HUES48 (cell line): Measurements from ENCODE around the gene RAB3GAP1.
"Not testable (repeated sequence)": the region's sequence is repeated elsewhere in the genome, so short reads cannot be mapped to it uniquely, and the experiment has no call there.

Experiments used
- H3K27ac ChIP-seq: one replicate; pipeline ENCODE4 v1.7.0; 2013; ENCODE audit warnings: low read depth, low read length, inconsistent platforms
- H3K27me3 ChIP-seq: 2 replicates; pipeline ENCODE4 v1.6.1; 2013; ENCODE audit warnings: mild to moderate bottlenecking, low read length; ENCODE audit not compliant: control insufficient read depth, insufficient read depth
- H3K36me3 ChIP-seq: 2 replicates; pipeline ENCODE4 v1.6.1; 2013; ENCODE audit warnings: low read length; ENCODE audit not compliant: control insufficient read depth, insufficient read depth
- H3K4me1 ChIP-seq: 2 replicates; pipeline ENCODE4 v1.6.1; 2013; ENCODE audit warnings: mild to moderate bottlenecking, low read length; ENCODE audit not compliant: control insufficient read depth, insufficient read depth
- H3K4me3 ChIP-seq: 2 replicates; pipeline ENCODE4 v1.5.1; 2013; ENCODE audit warnings: mild to moderate bottlenecking, low read depth, low read length
- H3K9ac ChIP-seq: 2 replicates; pipeline ENCODE4 v1.6.1; 2013; ENCODE audit warnings: mild to moderate bottlenecking, low read depth, low read length, moderate library complexity
- H3K9me3 ChIP-seq: 2 replicates; pipeline ENCODE4 v1.6.1; 2013; ENCODE audit warnings: low read length; ENCODE audit not compliant: control insufficient read depth, insufficient read depth

Gene RAB3GAP1

DNA sequence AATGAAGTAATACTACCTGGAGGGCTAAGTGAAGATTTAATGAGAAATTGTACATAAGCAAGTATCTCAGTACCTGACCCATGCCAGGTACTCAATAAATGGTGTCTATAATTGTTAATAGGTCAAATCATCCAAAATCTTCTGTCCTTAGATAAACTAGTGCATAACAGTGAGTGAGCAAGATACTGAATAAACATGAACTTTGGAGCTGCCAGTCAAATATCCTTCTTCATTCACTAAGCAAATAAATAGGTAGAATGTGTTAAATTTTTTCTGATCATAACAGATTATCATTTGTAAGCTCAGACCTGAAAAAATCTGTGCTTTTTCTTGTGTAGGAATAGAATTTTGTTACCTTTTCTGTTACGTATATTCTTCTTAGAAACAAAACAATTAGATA is 39.6 kb downstream of the RAB3GAP1 start:
- H3K9me3 ChIP-seq = no peaks in the 10 kb centered on the region
- H3K36me3 ChIP-seq = peaks cover 20% of the 10 kb centered on the region
- no peaks in the 10 kb centered on the region for H3K27me3 ChIP-seq
- no peak overlapping the region for H3K9ac ChIP-seq
- no peak overlapping the region for H3K4me3 ChIP-seq
- H3K4me1 ChIP-seq = no peaks in the 10 kb centered on the region
- no peak overlapping the region for H3K27ac ChIP-seq

DNA sequence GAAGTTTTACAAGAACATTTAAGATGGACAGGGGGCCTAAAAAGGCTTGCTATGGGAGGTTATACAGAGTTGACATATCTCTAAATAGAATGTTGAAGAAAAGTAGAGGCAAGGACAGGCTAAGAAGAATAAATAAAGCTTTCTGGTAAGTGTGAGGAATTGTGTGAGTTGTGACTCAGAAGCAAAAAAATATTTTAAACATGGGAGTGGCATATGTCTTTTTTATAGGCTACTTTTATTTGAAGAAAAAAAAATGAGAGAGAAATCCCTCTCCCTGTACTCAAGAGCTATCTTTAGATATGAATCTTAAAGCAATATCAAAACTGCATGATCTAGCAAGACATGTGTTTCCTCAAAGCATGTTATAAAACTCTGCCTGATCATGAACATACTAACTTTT is 41.1 kb downstream of the RAB3GAP1 start:
- Histone ChIP-seq H3K27me3 (no peaks in the 10 kb centered on the region), H3K9ac (no peak overlapping the region), H3K4me1 (no peaks in the 10 kb centered on the region), H3K9me3 (no peaks in the 10 kb centered on the region), H3K36me3 (peaks cover 20% of the 10 kb centered on the region), H3K27ac (no peak overlapping the region), H3K4me3 (no peak overlapping the region)

DNA sequence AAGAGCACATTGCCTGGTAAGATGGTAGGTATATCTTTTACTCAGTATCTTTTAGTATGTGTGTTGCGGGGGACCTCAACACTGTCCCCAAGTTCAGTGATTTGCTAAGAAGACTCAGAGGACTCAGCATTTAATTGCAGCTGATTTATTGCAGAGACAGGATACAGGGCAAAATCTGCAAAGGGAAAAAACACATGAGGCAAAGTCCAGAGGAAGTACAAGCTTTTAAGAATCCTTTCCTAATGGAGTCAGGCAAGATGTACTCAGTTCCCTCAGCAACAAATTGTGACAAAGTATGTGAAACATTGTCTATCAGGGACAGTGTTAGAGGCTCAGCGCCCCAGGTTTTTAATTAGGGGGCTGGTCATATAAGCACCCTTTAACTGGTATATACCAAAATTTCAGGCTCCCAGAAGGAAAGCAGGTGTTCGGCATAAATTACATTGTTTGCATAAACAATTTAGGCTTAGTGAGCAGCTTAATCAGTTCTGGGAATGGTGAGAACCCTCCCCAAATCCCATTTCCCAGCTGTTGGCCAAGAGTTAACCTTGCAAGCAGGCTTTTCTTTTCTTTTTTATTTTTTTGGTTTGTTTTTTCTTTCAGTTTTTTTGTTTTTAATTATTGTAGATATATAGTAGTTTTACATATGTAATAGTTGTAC is 41.7 kb downstream of the RAB3GAP1 start:
- Histone ChIP-seq H3K4me1 (no peaks in the 10 kb centered on the region), H3K9ac (no peak overlapping the region), H3K27me3 (no peaks in the 10 kb centered on the region), H3K4me3 (no peak overlapping the region), H3K9me3 (no peaks in the 10 kb centered on the region), H3K27ac (no peak overlapping the region), H3K36me3 (peaks cover 20% of the 10 kb centered on the region)

DNA sequence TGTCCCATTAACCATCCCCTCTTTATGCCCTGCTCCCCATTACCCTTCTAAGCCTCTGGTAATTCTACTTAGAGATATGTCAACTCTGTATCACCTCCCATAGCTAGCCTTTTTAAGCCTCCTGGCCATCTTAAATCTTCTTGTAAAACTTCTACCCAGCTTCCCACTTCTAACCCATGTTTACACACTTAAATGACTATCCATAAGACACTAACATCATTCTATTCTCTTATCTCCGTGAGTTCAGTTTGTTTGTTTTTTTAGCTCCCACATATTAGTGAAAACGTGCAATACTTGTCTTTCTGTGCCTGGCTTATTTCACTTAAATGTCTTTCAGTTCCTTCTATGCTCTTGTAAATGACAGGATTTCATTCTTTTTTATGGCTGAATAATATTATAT is 42.4 kb downstream of the RAB3GAP1 start:
- Histone ChIP-seq H3K27me3 (no peaks in the 10 kb centered on the region), H3K27ac (no peak overlapping the region), H3K4me3 (no peak overlapping the region), H3K9ac (no peak overlapping the region), H3K4me1 (no peaks in the 10 kb centered on the region), H3K36me3 (peaks cover 20% of the 10 kb centered on the region), H3K9me3 (no peaks in the 10 kb centered on the region)

DNA sequence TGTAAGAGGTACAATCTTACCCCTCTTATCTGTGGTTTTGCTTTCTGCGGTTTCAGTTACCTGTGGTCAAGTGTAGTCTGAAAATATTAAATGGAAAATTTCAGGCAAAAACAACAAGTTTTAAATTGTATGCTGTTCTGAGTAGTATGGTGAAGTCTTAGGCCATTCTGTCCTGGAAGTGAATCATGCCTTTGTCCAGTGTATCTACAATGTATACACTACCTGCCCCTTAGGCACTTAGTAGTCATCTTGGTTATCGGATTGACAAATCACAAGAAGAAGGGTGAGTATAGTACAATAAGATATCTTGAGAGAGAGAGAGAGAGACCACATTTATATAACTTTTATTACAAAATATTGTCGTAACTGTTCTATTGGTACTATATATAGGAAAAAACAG is 43.5 kb downstream of the RAB3GAP1 start:
- H3K9ac ChIP-seq = no peak overlapping the region
- H3K4me3 ChIP-seq = no peak overlapping the region
- H3K27ac ChIP-seq = no peak overlapping the region
- no peaks in the 10 kb centered on the region for H3K4me1 ChIP-seq
- H3K27me3 ChIP-seq = no peaks in the 10 kb centered on the region
- peaks cover 20% of the 10 kb centered on the region for H3K36me3 ChIP-seq
- H3K9me3 ChIP-seq = no peaks in the 10 kb centered on the region

DNA sequence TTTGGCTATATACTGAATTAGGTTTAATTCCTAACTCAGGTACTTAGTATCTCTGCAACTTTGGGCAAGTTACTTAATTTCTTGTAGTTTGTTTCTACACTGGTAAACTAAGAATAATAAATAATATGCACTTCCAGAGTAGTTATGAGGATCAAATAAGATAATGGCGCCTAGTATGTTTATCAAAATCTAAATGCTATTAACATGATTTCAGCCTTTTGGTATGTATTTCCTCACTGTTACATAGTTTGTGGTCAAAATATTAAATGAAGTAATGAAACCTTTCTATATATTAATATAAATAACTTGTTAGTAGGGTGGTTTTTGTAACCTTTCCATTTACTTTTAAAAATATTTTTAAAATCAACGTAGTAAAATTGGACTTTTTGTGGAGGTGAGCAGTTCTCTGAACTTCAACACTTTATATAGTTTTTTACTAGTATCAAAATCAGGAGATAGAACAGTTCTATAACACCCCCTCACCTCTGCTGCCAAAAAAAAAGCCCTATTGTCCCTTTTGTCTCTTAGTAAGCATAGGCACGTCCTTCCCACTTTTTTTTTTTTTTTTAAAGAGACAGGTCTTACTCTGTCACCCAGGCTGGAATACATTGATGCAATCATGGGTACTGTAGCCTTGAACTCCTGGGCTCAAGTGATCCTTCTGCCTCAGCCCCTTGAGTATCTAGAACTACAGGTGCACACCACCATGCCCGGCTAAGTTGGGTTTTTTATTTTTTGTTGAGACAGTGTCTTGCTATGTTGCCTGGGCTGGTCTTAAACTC is 44.8 kb downstream of the RAB3GAP1 start:
- Histone ChIP-seq H3K36me3 (peaks cover 20% of the 10 kb centered on the region), H3K4me1 (no peaks in the 10 kb centered on the region), H3K27ac (no peak overlapping the region), H3K4me3 (no peak overlapping the region), H3K9me3 (no peaks in the 10 kb centered on the region), H3K9ac (no peak overlapping the region), H3K27me3 (no peaks in the 10 kb centered on the region)

DNA sequence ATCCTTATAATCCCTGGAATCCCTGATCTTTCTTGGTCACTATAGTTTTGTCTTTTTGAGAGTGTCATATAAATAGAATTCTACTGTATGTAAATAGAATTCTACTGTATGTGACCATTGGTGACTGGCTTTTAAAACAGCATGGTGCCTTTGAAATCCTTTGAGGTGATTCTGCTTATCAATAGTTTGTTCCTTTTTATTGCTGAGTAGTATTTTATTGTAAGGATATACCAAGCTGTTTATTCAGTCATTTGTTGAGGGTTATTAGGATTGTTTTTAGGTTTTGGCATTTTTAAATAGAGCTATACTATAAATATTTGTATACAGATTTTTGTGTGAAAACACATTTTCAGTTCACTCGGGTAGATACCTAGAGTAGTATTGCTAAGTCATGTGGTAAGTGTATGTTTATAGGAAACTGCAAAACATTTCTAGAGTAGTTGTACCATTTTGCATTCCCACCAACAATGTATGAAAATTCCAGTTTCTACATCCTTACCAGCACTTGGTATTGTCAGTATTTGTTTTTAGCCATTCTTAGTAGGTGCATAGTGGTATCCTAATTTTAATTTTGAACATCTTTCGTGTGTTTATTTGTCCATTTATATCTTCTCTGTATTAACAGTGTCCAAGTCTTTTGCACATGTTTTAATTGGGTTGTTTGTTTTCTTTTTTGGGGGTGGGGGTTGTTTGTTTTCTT is 45.6 kb downstream of the RAB3GAP1 start:
- Histone ChIP-seq H3K9me3 (peaks cover 3% of the 10 kb centered on the region; the same call in 1 of the 2 replicates), H3K9ac (no peak overlapping the region), H3K36me3 (peaks cover 20% of the 10 kb centered on the region), H3K27ac (no peak overlapping the region), H3K4me3 (no peak overlapping the region), H3K27me3 (no peaks in the 10 kb centered on the region), H3K4me1 (no peaks in the 10 kb centered on the region)

DNA sequence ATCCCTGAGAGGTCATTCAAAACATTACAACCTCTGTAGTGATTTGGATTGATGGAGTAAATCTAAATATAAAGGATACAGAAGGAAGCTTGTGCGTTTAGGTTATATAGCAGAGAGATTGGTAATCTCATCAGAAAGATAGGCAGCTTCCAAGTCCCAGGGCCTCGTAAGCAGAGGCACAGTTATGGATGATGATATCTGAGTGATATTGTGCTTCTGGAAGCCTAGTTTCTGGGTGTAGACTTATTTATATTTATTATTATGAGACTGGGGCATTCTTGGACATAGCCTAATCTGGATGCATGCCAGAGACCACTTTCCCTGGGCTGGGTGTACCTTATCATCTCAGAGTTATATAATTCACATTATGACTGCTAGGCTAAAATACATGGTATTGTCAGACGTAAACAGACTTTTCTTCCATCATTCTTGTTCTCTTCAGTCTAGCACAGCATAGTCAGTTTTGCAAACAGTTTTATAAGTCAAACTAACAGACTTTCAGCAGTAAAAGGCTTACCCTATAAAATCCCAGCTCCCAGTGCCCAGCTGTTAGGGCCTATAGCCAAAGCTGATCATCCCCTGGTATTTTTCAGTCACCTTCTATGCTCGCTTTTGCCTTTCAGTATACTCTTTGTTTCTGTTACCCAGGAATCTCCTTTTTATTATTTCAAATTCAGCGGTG is 47.9 kb downstream of the RAB3GAP1 start:
- peaks cover 3% of the 10 kb centered on the region for H3K36me3 ChIP-seq
- H3K9ac ChIP-seq = no peak overlapping the region
- no peaks in the 10 kb centered on the region for H3K4me1 ChIP-seq
- H3K27ac ChIP-seq = no peak overlapping the region
- H3K4me3 ChIP-seq = no peak overlapping the region
- H3K9me3 ChIP-seq = peaks cover 11% of the 10 kb centered on the region
- no peaks in the 10 kb centered on the region for H3K27me3 ChIP-seq

DNA sequence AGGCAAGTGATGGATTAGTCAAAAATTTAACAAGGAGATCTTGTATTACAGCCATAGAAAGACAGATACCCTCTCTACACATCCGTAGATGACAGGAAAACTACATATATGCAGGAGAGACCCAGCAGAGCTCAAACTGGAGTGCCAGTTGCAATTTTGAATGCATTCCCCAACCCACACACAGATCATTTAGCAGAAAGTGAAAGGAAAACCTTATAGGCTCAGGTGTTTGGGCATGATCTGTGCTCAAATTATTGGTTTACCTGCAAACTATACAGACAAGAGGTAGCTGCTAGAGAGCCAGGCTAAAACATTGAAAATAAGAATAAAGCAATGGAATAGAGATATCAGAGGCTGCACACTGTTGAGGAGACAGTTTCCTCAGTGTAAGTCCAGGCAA is 51.8 kb downstream of the RAB3GAP1 start:
- Histone ChIP-seq H3K9me3 (peaks cover 12% of the 10 kb centered on the region), H3K36me3 (no peaks in the 10 kb centered on the region), H3K4me3 (no peak overlapping the region), H3K27me3 (no peaks in the 10 kb centered on the region), H3K4me1 (no peaks in the 10 kb centered on the region), H3K27ac (no peak overlapping the region), H3K9ac (no peak overlapping the region)

DNA sequence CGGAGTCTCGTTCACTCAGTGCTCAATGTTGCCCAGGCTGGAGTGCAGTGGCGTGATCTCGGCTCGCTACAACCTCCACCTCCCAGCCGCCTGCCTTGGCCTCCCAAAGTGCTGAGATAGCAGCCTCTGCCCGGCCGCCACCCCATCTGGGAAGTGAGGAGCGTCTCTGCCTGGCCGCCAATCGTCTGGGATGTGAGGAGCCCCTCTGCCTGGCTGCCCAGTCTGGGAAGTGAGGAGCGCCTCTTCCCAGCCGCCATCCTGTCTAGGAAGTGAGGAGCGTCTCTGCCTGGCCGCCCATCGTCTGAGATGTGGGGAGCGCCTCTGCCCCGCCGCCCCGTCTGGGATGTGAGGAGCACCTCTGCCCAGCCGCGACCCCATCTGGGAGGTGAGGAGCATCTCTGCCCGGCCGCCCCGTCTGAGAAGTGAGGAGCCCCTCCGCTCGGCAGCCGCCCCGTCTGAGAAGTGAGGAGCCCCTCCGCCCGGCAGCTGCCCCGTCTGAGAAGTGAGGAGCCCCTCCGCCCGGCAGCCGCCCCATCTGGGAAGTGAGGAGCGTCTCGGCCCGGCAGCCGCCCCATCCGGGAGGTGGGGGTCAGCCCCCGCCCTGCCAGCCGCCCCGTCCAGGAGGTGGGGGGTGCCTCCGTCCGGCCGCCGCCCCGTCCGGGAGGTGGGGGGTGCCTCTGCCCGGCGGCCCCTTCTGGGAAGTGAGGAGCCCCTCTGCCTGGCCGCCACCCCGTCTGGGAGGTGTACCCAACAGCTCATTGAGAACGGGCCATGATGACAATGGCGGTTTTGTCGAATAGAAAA is 53.6 kb downstream of the RAB3GAP1 start:
- H3K9me3 ChIP-seq = peaks cover 12% of the 10 kb centered on the region
- H3K4me1 ChIP-seq, H3K36me3 ChIP-seq: not testable (repeated sequence)

More for the DNA sequence above, 53.6 kb downstream of the RAB3GAP1 start:
- H3K4me3 ChIP-seq, H3K27ac ChIP-seq, H3K9ac ChIP-seq, H3K27me3 ChIP-seq: not testable (repeated sequence)
